Ramos (cell line): ENCODE measurements around the gene SPTBN5.

ENCODE experiments used
- in situ Hi-C: fragments of 300-500 bp; cut with MboI; formaldehyde crosslinking; loops from one replicate; pipeline ENCODE4 v1.14.3; 2022; ENCODE audit warnings: low sequenced_read_pairs; ENCODE audit not compliant: unreplicated experiment

The SPTBN5 gene

DNA sequence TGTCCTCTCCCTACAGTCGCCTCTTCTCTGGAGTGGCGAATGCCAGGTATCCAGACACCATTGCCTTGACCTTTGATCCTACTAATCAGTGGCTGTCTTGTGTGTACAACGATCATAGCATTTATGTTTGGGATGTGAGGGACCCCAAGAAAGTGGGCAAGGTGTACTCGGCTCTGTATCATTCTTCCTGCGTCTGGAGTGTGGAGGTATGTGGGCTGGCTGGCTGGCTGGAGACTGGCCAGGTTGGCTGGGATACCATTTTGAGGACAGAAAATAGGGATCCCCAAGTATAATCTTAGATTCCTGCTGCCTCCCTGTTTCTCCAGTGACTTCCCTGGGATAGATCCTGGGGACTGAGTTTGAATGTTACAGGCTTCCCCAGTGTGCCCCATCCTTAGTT, 79.3 kb downstream of the SPTBN5 start:
- in situ Hi-C loops = loop anchor here (25.0 kb wide), 1 partner anchor 252 kb away; the partner anchor contains the start of gene TYRO3

DNA sequence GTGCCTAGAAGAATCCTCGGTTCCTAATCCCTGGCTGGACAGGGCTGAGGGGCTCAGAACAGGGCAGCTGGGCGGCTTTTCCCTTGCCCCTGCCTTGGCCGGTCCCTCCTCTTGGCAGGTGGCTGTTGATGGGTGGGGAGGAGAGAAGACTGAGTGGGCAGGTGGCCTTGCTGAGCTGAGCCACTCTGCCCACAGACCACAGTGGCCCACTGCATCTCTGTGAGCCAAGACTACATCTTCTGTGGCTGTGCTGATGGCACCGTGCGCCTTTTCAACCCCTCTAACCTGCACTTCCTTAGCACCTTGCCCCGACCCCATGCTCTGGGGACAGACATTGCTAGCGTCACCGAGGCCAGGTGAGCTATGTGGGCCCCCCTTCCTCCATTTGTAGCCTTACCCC, 80.4 kb downstream of the SPTBN5 start:
- in situ Hi-C loops = loop anchor here (25.0 kb wide), 1 partner anchor 251 kb away; the partner anchor contains the start of gene TYRO3

DNA sequence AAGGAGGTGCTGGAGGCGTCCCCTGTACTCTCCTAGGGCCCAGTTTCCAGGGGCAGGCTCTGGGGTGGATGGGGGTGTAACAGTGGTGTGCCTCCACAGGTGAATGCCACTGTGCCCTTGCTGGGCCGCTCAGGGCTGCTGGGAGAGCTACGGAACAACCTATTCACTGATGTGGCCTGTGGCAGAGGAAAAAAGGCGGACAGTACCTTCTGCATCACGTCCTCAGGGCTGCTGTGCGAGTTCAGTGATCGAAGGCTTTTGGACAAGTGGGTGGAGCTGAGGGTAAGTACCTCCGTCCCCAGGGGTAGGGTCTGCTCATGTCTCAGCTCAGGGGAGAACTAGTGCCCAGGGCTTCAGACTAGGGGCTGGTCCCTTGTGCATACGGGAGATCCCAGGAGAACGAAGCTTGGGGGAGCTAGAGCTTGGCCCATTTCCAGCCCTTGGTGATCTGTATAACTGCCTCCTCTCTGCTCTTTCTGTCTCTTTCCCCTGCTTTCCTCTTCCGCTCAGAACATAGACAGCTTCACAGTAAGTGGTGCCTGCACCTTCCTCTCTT, 81.0 kb downstream of the SPTBN5 start:
- in situ Hi-C loops = loop anchor here (25.0 kb wide), 1 partner anchor 251 kb away; the partner anchor contains the start of gene TYRO3

DNA sequence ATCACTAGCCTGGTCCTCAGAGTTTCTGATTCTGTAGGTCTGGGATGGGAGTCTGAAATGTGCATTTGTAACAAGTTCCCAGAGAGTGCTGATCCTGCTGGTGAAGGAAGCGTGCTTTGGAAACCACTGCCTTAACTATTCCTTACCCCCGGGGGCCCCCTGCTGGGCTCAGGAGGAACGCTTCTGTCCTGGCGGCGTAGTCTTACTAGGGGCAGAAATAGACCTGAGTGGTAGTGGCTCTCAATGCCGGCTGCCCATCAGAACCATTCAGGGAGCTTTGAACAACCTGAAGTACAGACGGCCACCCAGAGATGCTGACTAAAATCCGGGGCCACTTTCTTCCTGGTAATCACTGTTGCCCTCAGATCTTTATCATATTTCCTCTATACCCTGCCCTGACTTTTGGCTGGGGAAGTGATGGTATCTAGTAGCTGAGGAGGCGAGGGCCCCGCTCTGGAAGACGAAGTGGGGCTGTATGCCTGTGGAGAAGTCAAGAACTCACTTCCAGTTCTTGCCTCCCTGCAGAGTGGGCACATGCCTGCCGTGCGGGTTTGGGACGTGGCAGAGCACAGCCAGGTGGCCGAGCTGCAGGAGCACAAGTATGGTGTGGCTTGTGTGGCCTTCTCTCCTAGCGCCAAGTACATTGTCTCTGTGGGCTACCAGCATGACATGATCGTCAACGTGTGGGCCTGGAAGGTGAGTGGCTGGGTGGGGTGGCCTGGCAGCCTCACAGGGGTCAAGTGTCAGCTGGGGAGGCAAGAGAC, 82.2 kb downstream of the SPTBN5 start:
- in situ Hi-C loops = loop anchor here (25.0 kb wide), 1 partner anchor 249 kb away; the partner anchor contains the start of gene TYRO3

DNA sequence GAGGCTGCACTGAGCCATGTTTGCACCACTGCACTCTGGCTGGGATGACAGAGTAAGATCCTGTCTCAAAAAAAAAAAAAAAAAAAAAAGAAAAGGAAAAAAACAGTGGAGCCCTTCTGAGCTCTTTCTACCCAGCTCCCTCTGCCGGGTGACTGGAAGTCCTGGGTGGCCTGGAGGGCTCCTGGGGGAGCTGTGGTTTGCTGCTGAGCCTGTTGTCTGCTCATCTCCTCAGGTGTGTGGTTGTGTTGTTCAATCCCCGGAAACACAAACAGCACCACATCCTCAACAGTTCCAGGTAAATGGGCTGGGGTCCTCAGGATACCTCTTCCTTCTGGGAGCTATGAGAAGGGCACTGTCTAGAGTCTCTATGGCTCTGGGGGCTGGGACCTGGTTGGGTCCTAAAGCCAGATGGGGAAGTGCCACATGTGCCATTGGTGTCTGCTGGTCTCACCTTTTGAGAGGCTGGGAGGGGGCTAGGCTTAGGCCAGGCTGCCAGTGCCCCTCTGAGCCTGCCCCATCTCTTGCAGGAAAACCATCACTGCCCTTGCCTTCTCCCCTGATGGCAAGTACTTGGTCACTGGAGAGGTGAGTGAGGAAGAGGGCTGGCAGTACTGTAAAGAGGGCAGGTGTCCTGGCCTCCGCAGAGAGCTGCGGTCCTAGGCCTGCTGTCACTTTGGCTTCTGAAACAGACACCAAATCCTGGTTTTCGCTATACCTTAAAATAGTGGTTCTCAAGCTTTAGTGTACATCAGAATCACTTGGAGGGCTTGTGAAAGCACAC, 83.0 kb downstream of the SPTBN5 start:
- in situ Hi-C loops = loop anchor here (25.0 kb wide), 1 partner anchor 249 kb away; the partner anchor contains the start of gene TYRO3

DNA sequence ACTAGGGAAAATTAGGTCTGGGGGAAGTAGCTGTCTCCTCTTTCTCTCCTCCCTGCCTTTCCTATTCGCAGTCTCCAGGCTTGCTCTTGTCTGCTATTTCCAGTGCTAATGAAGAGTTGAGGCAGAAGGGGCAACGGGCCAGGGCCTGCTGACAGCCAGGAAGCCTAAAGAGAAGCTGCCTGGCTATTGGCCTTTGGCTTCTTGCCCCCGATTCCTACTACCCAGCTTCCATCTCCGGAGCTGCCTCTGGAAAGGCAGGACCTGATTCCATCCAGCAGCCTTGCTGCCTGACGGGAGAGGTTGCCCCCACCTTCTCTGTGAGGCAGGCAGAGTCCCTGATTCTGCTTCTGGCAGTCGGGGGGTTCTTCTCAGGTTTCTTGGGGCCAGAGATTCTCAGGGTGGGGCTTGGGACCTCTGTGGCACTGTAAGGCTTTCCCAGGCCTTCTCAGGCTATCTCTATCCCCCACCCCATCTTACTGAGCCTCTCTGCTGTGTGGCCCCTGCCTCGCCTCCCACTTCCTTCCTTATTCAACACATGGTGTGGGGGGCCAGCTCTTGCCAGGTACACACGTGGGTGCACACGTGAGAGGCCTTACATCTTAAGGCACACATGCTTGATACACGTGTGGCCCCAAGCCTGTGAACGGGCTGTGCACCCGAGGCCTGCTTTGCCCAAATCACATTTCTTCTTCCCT, 84.2 kb downstream of the SPTBN5 start:
- in situ Hi-C loops = loop anchor here (25.0 kb wide), 1 partner anchor 247 kb away; the partner anchor contains the start of gene TYRO3

- in situ Hi-C loops = loop anchor here (25.0 kb wide), 1 partner anchor 247 kb away; the partner anchor contains the start of gene TYRO3
Observed at GRCh38 chr15:41809121-41809520, 84.7 kb downstream of the SPTBN5 start.

DNA sequence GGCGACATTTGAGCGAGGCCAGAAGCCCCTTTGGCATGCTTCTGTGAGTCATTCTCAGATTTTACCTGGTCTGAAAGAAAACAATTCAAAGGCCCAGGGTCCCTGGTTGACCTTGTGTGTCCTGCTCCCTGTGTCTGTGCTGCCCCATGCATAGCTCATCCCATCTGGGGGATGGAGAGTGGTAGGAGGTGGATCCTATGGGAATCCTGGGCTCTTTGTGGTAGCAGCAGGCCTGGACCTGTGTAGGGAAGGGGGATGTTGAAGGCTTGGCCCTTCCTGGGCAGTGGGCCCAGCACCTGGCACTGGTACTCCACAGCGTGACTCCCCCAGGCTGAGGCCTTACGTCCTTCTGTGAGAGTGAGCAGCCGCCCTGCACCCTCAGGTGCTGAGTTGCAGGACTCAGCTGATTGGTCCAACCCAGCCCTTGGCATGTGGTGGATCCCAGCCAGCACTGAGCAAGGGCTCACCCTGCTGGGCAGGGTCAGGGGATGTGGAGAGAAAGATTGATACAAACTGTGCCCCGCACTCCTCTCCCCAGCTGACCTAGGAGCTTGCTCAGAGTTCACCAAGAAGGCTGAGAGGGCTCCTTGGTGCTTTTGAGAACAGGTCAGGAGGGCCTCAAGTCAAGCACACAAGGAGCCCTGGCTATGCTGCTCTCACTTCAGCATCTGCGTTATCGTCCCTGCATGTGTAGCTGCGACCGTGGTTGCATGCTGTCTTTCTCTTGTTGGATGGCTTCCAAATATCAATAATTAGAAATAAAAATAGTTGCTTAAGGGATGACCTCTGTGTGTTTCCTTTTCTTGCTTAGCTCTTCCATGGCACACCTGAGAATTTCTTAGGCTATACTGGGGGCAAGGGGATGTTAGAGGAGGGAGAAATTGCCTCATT, 87.3 kb downstream of the SPTBN5 start:
- in situ Hi-C loops = loop anchor here (25.0 kb wide), 1 partner anchor 244 kb away; the partner anchor contains the start of gene TYRO3

- in situ Hi-C loops = loop anchor here (25.0 kb wide), 1 partner anchor 243 kb away; the partner anchor contains the start of gene TYRO3
Observed at GRCh38 chr15:41805711-41806110, 88.1 kb downstream of the SPTBN5 start.

GRCh38 chr15:41804916-41805666, 88.8 kb downstream of the SPTBN5 start:
- in situ Hi-C loops = loop anchor here (25.0 kb wide), 1 partner anchor 243 kb away; the partner anchor contains the start of gene TYRO3

DNA sequence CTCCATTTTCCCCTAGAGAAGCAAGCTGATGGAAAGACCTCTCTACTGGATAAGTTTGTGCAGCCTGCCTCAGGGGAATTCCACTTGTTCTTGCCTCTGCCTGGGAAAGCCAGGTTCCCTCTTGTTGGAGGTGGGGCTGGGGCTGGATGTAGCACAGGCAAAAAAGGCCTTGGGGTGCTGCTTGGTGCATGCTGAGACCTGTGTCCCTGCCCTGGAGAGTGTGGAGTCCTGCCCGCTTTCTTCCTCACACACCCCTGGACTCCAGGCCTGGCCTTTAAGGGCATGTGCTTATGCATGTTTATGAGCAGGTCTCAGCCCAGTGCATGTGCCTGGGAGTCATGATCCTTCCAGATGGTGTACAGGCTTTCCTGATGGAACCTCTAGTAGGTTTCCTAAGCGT, 89.5 kb downstream of the SPTBN5 start:
- in situ Hi-C loops = loop anchor here (25.0 kb wide), 1 partner anchor 242 kb away; the partner anchor contains the start of gene TYRO3

GRCh38 chr15:41801850-41802455, 91.9 kb downstream of the SPTBN5 start:
- in situ Hi-C loops = loop anchor here (25.0 kb wide), 1 partner anchor 240 kb away; the partner anchor contains the start of gene TYRO3

GRCh38 chr15:41801185-41801584, 92.7 kb downstream of the SPTBN5 start:
- in situ Hi-C loops = loop anchor here (25.0 kb wide), 1 partner anchor 239 kb away; the partner anchor contains the start of gene TYRO3

- in situ Hi-C loops = no loop called here
Observed at GRCh38 chr15:41799488-41799805, 94.4 kb downstream of the SPTBN5 start.

- in situ Hi-C loops = no loop called here
Observed at GRCh38 chr15:41798607-41799487, 95.0 kb downstream of the SPTBN5 start.
